ENCODE data around the gene PCDHGB6.
"Not testable (repeated sequence)": the region's sequence is repeated elsewhere in the genome, so short reads cannot be mapped to it uniquely, and the experiment has no call there.

The PCDHGB6 gene

DNA sequence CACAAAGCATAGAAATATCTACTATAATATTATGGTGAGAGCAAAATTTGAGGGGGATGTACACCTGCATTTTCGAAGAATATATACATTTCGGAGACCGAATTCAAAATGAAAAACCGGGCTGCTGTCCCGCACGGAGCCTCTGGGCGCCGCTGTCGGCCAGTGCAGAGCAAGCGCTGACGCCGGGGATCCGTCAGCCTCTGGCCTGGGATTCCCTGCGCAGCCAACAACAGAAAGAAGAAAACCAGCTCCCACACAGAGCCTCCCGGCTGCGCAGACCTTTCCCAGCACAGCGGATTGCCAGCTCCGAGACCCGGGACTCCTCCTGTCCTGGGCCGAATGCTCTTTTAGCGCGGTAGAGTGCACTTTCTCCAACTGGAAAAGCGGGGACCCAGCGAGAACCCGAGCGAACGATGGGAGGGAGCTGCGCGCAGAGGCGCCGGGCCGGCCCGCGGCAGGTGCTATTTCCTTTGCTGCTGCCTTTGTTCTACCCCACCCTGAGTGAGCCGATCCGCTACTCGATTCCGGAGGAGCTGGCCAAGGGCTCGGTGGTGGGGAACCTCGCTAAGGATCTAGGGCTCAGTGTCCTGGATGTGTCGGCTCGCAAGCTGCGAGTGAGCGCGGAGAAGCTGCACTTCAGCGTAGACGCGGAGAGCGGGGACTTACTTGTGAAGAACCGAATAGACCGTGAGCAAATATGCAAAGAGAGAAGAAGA lies at the start of gene PCDHGB6:
Gene PCDHGB6 (plus strand): TSS at position 232 of the 716 bp plus-strand sequence. CDS start 182 bp downstream, at position 414.
- peak; percentile 31 for DNase-seq

- no peak for DNase-seq
Observed at GRCh38 chr5:141359790-141360426, 47.9 kb upstream of the PCDHGB6 start, which contains the start of gene PCDHGB2. Gene PCDHGB2 (plus strand): TSS chr5:141359994. CDS start chr5:141360136, 142 bp downstream.

DNA sequence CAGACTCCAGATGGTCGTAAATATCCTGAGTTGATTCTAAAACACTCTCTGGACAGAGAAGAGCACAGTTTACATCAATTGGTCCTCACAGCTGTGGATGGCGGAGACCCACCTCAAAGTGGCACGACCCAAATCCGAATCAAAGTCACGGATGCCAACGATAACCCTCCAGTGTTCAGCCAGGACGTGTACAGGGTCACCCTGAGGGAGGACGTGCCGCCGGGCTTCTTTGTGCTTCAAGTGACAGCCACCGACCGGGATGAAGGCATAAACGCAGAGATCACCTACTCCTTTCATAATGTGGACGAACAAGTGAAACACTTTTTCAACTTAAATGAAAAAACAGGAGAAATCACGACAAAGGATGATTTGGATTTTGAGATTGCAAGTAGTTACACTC lies 47.1 kb upstream of the PCDHGB6 start:
- DNase-seq = no peak

DNA sequence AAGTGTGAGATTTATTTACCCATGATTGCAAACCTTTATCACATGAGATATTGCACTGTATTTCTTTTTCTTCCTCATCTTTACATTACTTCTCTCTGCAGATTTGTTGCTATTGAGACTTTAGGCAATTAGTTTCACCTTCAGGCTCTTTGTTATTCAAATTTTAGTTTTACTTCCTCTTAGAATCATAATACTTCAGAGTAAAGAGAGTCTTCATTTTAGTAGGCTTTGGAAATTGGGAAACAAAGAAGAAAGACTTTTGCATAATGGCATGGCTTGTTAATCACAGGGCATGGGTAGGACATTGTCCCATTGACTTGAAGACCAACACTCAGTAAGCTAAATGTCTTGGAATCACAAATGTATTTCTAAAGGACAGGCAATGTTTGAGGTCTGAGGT lies 45.1 kb upstream of the PCDHGB6 start:
- DNase-seq = no peak

DNA sequence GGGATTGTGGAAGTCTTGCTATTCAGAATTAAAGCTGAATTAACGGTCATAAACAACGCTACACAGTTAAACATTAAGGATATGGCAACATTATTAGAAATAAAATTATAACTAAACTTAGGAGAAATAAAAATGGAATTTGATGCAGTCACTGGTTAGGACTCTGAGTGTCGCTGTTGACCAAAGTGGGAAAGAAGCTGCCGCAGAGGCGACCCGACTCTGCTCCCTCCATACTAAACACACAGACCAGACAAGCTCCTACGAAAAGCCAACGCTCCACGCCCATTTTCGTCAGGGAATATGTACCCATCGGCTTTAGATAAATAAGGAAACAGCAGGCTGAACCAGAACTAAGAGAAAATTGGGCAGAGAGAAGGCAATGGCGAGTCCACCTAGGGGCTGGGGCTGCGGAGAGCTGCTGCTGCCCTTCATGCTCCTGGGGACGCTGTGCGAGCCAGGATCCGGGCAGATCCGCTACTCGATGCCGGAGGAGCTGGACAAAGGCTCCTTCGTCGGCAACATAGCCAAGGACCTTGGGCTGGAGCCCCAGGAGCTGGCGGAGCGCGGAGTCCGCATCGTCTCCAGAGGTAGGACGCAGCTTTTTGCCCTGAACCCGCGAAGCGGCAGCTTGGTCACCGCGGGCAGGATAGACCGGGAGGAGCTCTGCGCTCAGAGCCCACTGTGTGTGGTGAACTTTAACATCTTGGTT lies 43.7 kb upstream of the PCDHGB6 start, which contains the start of gene PCDHGA5:
Gene PCDHGA5 (plus strand): TSS at position 211 of the 709 bp plus-strand sequence. CDS start 169 bp downstream, at position 380.
- no peak for DNase-seq

- DNase-seq = no peak
Observed at GRCh38 chr5:141366016-141366896, 41.6 kb upstream of the PCDHGB6 start.

GRCh38 chr5:141369994-141370848 lies 37.6 kb upstream of the PCDHGB6 start, which contains the start of gene PCDHGB3:
Gene PCDHGB3 (plus strand): TSS chr5:141370242. CDS start chr5:141370395, 153 bp downstream.
- peak; percentile 33 for DNase-seq

- DNase-seq = no peak
Observed at GRCh38 chr5:141371572-141372475, 36.0 kb upstream of the PCDHGB6 start.

DNA sequence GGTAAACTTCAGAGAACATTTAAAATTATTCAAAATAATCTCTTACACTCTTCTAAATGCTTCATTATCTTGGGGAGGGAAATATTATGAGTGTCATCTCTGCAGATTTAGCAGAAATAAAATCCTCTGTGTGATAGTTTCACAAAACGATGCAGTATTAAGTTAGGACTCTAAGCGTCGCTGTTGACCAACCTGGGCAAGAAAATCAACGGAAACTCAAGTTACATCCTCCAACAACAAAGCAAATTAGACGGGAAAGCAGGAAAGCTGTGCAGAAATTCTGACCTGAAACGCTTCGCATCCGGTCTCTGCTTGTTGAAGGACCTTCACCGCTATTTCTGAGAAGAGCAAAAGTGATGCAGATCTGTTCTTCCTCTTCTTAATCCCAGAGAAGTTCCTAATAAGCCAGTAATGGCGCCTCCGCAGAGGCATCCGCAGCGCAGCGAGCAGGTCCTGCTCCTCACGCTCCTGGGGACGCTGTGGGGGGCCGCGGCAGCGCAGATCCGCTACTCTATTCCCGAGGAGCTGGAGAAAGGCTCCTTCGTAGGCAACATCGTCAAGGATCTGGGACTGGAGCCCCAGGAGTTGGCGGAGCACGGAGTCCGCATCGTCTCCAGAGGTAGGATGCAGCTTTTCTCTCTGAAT lies 34.0 kb upstream of the PCDHGB6 start, which contains the start of gene PCDHGA6:
Gene PCDHGA6 (plus strand): TSS at position 219 of the 645 bp plus-strand sequence. CDS start 193 bp downstream, at position 412.
- no peak for DNase-seq

- no peak for DNase-seq
Observed at GRCh38 chr5:141374627-141375026, 33.2 kb upstream of the PCDHGB6 start.

DNA sequence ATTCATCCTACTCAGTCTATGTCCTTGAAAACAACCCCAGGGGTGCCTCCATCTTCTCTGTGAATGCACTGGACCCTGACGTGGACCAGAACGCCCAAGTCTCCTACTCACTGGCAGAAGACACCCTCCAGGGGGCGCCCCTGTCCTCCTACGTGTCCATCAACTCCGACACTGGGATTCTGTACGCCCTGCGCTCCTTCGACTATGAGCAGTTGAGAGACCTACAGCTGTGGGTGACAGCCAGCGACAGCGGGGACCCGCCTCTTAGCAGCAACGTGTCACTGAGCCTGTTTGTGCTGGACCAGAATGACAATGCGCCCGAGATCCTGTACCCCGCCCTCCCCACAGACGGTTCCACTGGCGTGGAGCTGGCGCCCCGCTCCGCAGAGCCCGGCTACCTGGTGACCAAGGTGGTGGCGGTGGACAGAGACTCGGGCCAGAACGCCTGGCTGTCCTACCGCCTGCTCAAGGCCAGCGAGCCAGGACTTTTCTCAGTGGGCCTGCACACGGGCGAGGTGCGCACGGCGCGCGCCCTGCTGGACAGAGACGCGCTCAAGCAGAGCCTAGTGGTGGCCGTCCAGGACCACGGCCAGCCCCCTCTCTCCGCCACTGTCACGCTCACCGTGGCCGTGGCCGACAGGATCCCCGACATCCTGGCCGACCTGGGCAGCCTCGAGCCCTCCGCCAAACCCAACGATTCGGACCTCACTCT lies 32.2 kb upstream of the PCDHGB6 start:
- DNase-seq = not testable (repeated sequence)

DNA sequence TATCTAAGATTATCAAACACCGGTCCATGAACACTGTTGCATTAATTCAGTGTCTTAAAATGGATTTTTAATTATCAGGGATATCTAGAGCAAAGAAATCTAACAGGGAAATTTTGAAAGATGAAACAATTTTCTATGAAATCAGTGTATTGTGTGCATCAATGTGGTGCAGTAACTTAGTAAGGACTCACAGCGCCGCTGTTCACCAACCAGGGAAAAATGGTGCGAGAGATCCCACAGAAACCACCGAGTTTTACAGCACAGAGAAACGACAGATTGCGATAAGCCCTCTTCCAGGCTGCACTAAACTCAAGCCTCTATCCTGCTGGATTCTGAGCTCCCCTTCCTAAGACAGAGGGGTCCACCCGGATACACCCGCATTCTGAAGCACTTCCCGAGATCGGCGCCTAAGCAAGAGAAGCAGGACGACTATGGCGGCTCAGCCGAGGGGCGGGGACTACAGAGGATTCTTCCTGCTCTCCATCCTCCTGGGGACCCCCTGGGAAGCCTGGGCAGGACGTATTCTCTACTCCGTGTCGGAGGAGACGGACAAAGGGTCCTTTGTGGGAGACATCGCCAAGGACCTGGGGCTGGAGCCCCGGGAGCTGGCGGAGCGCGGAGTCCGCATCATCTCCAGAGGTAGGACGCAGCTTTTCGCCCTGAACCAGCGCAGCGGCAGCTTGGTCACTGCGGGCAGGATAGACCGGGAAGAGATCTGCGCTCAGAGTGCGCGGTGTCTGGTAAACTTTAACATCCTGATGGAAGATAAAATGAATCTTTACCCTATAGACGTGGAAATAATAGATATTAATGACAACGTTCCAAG lies 25.1 kb upstream of the PCDHGB6 start, which contains the start of gene PCDHGA7:
Gene PCDHGA7 (plus strand): TSS at position 274 of the 826 bp plus-strand sequence. CDS start 158 bp downstream, at position 432.
- no peak for DNase-seq

DNA sequence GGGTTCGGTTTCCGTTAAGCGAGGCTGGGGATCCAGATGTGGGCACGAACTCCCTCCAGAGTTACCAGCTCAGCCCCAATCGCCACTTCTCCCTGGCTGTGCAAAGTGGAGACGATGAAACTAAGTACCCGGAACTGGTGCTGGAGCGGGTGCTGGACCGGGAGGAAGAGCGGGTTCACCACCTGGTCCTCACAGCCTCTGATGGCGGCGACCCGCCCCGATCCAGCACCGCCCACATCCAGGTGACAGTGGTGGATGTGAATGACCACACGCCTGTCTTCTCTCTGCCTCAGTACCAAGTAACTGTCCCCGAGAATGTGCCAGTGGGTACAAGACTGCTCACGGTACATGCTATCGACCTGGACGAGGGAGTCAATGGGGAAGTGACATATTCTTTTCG lies 24.5 kb upstream of the PCDHGB6 start:
- no peak for DNase-seq

DNA sequence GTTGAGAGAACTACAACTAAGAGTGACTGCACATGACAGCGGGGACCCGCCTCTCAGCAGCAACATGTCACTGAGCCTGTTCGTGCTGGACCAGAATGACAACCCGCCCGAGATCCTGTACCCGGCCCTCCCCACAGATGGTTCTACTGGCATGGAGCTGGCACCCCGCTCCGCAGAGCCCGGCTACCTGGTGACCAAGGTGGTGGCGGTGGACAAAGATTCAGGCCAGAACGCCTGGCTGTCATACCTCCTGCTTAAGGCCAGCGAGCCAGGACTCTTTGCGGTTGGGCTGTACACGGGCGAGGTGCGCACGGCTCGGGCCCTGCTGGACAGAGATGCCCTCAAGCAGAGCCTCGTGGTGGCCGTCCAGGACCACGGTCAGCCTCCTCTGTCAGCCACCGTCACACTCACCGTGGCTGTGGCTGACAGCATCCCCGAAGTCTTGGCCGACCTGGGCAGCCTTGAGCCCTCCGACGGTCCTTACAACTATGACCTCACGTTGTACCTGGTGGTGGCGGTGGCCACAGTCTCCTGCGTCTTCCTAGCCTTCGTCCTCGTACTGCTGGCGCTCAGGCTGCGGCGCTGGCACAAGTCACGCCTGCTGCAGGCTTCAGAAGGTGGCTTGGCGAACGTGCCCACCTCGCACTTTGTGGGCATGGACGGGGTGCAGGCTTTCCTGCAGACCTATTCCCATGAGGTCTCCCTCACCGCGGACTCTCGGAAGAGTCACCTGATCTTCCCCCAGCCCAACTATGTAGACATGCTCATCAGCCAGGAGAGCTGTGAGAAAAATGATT lies 23.2 kb upstream of the PCDHGB6 start:
- DNase-seq = no peak

DNA sequence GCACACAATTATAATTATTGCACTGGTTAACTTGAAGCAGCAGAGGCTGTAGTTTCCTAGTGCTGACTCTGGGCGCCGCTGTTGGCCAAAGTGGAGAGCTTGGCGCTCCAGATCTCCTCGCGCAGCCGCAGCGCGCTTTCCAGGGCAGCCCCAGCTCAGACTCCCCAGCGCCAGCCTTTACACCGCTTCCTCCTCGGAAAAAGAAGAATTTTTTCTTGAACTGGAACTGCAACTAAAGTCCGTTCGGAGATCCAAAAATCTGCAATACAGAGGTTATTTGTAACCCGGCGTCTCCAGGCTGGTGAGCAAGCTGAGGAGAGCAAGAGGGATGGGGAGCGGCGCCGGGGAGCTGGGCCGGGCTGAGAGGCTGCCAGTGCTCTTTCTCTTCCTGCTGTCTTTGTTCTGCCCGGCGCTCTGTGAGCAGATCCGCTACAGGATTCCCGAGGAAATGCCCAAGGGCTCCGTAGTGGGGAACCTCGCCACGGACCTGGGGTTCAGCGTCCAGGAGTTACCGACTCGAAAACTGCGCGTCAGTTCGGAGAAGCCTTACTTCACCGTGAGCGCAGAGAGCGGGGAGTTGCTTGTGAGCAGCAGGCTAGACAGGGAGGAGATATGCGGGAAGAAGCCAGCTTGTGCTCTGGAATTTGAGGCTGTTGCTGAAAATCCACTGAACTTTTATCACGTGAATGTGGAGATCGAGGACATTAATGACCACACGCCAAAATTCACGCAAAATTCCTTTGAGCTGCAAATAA lies 20.1 kb upstream of the PCDHGB6 start, which contains the start of gene PCDHGB4:
Gene PCDHGB4 (plus strand): TSS at position 142 of the 755 bp plus-strand sequence. CDS start 187 bp downstream, at position 329.
- not testable (repeated sequence) for DNase-seq

GRCh38 chr5:141388661-141389060 lies 19.2 kb upstream of the PCDHGB6 start:
- no peak for DNase-seq
